Stimulated activated CD8-positive, alpha-beta memory T cell treated with anti-CD3 and anti-CD28 coated beads, Interleukin-15, amount 100 ng/mL, for 24 hours (primary cell): ENCODE results near the gene KY.

Source experiments
- DNase-seq: peaks from one replicate; pipeline ENCODE4 v3.0.0-alpha.2; 2020; ENCODE audit warnings: low read depth

The KY gene, protein sequence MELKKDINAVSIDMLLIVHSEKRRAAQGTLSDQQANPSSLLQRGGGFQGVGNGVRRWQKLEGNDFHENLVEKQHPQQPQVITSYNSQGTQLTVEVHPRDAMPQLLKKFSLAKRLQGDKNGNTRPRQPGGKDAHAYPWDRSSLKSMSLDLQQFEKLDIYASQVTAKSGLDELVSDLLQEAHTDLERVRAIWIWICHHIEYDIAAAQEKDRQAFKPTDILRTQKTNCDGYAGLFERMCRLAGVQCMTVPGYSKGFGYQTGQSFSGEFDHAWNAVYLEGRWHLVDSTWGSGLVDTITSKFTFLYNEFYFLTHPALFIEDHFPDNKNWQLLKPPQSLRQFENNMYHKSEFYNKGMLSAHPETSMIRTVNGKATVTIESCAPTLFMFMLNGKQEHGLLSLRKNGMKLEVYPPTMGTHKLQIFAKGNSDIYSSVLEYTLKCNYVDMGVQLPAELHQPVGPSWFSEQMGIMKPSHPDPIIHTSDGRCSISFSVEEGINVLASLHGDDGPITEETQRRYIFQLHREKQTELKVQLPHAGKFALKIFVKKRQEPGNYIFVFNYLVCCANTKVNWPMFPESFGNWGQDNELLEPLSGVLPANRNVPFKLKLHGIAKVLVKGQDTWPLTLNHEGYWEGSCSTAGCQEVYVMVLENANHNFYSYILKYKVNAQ

DNA sequence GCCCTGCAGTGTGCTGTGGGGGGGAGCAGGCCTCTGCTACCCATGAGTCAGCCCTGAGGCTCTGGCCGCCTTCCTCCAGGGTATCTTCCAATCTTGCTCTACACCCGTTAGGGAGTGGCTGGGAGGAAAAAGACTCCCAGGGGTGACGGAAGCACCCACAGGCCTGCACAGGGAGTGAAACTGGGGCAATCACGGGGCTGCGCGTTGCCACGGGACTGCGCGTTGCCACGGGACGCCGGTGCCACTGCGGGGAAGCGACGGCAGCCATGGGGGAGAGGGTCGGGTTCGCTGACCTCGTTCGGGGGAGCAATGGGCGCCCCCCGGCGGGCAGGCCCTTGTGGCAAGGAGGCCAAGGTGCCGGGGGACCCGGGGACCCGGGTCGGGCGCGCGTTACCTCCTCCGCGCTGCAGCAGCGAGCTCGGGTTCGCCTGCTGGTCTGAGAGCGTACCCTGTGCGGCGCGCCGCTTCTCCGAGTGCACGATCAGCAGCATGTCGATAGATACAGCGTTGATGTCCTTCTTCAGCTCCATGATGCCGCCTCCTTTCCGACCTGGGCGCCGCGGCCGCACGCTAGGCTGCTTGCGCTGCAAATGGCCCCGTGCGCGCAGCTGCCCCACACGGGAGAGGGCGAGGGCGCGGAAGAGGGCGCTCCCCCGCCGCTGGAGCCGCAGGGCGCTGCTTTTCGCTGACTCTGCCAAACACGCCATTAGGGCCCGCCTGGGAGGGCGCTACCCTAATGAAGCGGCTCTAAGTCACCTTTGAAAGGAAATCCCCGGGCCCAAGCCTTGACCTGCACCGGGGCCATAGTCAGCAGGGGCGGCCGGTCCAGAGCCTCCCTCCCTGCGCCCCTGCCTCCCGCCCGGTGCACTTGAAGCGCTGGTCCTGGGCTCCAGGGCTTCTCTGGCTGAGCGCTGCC lies at the start of gene KY:
Gene KY (minus strand): TSS at position 592 of the 916 bp plus-strand sequence. CDS start 62 bp downstream, at position 530.
- DNase-seq = no peak

GRCh38 chr3:134699721-134700120 lies 48.9 kb upstream of the KY start:
- no peak for DNase-seq

- DNase-seq = no peak
Observed at GRCh38 chr3:134699141-134699711, 48.4 kb upstream of the KY start.

DNA sequence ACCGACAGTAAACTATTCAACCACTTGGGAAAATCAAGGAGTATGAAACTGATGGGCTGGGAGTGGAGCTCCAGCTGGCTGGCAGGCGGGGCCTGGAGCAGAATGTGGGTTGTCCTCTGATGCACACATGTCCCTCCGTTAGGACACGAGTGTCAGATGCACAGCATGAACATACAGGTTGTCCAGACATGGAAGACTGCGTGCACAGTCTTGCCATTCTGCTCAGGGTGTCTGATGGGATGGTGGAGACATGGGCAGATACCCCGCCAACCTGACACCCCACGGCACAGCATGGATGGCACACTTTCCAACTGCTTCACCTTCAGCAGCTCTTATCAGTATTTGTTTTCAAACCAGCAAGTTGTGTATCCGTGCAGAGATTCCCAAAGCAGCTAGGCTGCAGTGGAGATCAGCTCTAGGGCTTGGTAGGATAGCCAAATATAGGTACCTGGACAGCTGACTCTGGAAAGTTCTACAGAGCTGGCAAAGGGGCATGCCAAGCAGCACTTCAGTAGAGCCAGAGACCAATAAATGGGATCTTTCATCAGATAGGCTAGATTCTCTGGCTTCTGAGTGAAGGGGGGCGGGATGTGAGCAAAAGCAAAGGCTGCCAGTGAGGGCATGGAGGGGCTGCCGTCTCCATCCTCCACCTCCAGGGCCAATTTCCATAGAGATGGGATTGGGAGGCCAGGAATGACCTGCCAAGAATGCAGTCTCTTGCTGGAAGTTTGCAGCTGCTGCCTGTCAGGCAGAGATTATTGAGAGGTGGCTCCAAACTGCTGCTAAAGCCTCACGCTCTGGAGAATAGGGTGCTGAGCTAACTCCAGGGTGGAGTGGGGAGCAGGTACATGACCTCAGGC lies 47.2 kb upstream of the KY start:
- DNase-seq = no peak

DNA sequence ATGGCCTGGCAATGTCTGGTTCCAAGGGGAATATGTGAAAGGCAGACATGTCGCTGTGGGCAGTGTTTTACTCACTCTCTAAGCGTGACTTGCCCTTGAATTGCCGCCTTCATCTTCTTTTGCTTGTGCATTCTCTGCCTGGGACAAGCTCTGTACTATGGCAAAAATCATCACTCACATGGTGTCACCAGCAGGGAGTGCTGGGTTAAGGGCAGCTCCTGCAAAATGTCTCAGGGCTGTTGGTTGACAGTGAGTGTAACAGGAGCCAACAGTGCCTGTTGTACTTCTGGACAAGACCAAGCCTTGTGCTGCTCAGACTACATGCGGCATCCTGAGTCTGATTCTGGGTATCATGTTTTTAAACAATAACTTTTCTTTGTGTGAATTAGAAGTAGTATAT lies 45.3 kb upstream of the KY start:
- no peak for DNase-seq

DNA sequence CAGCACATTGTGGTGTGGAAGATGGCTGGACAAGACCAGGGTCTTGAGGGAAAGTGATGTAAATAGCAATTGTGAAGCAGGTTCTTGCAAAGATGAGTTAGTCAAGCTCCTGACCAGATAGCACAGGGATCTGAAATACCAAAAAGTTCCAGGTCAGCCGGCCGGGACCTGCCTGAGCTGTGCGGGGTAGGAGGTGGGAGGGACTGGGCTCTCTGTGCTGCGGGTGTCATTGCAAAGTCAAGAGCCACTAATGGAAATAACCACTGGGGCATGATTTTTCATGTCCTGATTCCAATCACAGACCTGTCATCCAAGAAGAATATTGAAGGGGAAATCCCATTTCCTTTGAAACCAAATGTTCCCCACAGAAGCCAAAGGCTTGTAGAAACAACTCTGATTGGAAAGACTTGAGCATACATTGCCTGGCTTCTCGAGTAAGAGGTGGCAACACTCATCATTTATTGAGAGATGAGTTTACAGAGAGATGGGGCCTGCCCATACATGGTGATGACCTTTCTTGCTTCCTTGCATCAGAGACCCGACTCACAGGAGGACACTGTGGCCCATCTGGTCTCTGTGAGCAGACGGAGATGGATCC lies 44.2 kb upstream of the KY start:
- no peak for DNase-seq

- DNase-seq = no peak
Observed at GRCh38 chr3:134694466-134694865, 43.6 kb upstream of the KY start.

GRCh38 chr3:134693804-134694203 lies 43.0 kb upstream of the KY start:
- no peak for DNase-seq

- no peak for DNase-seq
Observed at GRCh38 chr3:134693226-134693625, 42.4 kb upstream of the KY start.

GRCh38 chr3:134690226-134690625 lies 39.4 kb upstream of the KY start:
- no peak for DNase-seq

- no peak for DNase-seq
Observed at GRCh38 chr3:134687642-134688041, 36.8 kb upstream of the KY start.

DNA sequence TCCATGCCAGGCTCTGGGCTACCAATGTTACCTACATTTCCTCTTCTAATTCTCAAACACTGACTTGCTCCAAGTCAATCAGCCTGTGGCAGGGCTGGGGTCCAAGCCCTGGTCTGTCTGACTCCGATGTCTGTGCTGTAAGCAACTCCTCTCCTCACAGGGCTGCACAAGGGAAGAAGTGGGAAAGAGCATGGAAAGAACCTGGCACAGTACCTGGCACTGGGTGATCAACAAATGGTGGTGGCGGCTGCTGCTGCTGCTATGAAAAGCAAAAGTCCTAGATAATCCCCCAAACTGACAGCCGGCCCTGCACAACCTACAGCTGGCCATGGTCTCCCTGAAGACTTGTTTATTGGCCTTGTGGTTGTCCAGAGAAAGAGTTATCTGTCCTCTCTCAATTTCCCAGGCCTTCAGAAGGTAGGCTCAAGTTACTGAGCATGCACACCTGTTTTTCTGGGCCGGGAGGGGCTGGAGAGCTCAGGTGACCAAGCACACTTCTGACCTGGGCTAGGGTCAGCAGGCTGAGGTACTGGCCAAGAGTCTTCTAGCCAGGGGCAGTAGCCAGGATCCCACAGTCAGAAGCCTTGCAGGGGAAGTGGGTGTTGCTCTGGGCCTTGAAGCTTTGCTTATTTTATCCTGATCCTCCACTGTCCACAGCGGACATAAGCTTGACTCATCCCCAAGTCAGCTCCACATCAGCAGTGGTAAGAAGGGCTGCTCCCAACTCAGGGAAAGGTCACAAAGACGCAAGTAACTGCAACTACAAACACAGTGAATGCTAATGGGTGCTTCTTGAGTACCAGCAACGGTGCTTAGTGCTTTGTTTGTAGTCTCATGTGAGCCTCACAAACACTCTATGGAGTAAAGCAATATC lies 35.3 kb upstream of the KY start:
- no peak for DNase-seq

DNA sequence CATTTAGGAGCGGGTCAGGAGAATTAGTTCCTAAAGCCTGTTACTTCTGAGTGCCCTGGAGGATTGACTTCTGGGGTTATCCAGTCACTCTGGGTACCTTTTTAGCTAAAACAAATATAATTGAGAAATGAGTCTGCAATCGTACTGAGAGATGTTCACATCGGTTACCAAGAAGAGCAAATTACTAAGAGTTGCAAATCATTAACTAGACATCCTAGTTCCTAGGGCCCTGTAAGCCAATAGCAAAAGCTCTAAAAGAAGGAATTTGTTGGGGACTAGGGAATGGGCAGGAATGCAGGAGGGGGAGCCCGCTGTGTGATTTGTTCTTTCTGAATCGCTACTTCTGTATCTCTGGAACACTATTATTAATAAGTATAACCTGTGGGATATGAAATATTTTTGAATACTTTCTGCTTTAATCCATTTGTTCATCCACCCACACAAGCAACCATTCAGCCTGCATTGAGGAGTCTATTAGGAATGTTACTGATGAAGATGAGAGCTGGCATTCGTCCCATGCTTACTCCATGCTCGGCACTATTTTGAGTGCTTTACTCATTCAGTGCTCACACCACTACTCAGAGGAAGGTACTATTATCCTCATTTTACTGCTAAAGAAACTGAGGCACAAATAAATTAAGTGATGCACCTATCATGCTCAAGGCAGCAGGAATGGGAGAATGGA lies 31.5 kb upstream of the KY start:
- no peak for DNase-seq

GRCh38 chr3:134681522-134681900 lies 30.7 kb upstream of the KY start:
- DNase-seq = no peak

DNA sequence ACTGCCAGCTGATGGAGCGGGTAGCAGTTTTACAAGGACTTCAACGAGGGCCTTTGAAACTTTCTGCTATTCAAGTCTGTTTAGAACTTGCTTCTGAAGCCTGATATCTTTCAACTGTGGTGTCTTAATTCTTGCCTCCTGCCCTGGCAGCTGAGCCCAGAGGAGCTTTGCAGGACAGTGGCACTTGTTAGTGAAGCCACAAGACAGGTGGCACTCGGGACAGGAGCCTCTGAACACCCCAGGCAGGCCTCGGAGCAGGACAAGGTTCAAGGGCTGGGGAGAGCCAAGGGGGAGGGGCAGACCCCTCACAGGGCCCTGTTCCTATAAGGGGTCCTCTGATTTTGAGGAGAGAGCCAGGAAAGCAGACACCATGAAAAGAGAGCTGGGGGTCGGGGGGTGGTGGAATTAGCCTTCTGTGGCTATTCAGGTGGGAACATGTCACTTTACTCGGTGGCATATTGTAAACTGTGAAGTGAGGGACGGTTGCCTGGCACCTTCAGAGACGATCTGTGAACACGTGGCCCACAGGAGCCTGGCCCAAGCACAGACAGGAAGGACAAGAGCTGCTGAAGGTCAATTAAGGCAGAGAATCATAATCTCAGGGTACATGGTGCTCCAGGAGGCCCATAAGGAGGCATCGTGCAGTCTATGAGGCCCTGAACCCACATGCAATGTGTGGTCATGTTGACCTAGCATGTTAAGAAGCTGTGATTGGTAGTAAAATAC lies 30.1 kb upstream of the KY start:
- no peak for DNase-seq

GRCh38 chr3:134677987-134678308 lies 27.1 kb upstream of the KY start:
- no peak for DNase-seq

DNA sequence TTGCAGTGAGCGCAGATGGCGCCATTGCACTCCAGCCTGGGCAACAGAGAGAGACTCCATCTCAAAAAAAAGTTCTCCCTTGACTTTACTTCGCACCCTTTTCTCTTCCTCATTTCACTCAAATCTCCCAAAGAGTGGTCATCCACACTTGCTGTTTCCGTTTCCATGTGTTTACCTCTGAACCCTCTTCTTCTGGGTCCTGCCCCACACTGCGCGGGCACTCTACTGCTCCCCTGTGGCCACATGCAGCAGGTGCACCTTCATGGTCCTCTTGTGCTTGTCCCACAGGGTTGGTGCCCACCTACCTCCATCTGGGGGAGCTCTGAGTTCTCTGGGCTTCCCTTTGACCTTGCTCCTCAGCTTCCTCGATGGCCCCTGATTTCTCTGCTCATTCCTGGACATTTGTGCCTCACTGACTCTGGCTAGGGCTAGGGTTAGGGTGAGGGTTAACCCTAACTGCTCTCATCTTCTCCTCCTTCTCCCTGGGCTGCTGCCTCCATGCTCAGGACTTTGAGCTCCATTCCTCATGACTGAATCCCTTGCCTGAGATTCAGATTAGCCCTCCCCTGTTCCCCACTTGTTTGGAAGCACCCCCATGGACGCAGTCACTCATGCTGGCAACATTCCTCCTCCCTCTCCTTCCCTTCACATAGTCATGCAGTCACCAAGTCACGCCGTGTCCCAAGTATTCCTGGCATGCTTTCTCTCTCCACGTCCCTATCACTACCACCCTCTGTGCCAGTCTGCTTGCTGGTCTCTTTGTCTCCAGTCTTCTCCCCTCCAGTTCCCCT lies 26.6 kb upstream of the KY start:
- no peak for DNase-seq

GRCh38 chr3:134675726-134676256 lies 25.0 kb upstream of the KY start:
- no peak for DNase-seq
